ENCODE measurements around the gene PHKG1. TPM values are rescaled to one million over a fixed set of nuclear protein-coding genes. Genes with fewer than 3 reads are reported as not detected.
"Not testable (repeated sequence)": the region's sequence is repeated elsewhere in the genome, so short reads cannot be mapped to it uniquely, and the experiment has no call there.

The PHKG1 gene
- total RNA-seq, 1 donor from 2014 or later = 2.0 TPM

GRCh38 chr7:56115852-56116538, 23.2 kb upstream of the PHKG1 start, which contains the start of gene NUPR2:
NUPR2 (minus strand) TSS chr7:56116417; CDS start chr7:56116314, 103 bp downstream.
- peak within 1 kb of the TSS; percentile 27 for H3K4me3 ChIP-seq (ENCODE audit: low read depth, low read length)
- no peak for TF ChIP-seq CTCF (IDR thresholded peaks at IDR 0.05; ENCODE audit: insufficient read depth, low read length, poor library complexity, severe bottlenecking)
- no peak for DNase-seq (ENCODE audit: low read depth)
- H3K27me3 ChIP-seq (ENCODE audit: control insufficient read depth, insufficient read depth, low read length) = peaks cover 9% of the 10 kb centered on the region
- no peaks in the 10 kb centered on the region for H3K36me3 ChIP-seq (ENCODE audit: control insufficient read depth, insufficient read depth, low read length)

GRCh38 chr7:56112244-56112643, 19.5 kb upstream of the PHKG1 start:
- H3K4me3 ChIP-seq (ENCODE audit: low read depth, low read length); H3K36me3 ChIP-seq (ENCODE audit: control insufficient read depth, insufficient read depth, low read length); DNase-seq (ENCODE audit: low read depth); H3K27me3 ChIP-seq (ENCODE audit: control insufficient read depth, insufficient read depth, low read length): not testable (repeated sequence)

- no peak for DNase-seq (ENCODE audit: low read depth)
- no peaks in the 10 kb centered on the region for H3K27me3 ChIP-seq (ENCODE audit: control insufficient read depth, insufficient read depth, low read length)
Measured at GRCh38 chr7:56110611-56111010, 17.9 kb upstream of the PHKG1 start.

GRCh38 chr7:56107954-56108258, 15.2 kb upstream of the PHKG1 start:
- H3K36me3 ChIP-seq (ENCODE audit: control insufficient read depth, insufficient read depth, low read length) = peaks cover 2% of the 10 kb centered on the region
- TF ChIP-seq CTCF (IDR thresholded peaks at IDR 0.05; ENCODE audit: insufficient read depth, low read length, poor library complexity, severe bottlenecking) = no peak
- H3K4me3 ChIP-seq (ENCODE audit: low read depth, low read length) = no peak overlapping the region
- no peak for DNase-seq (ENCODE audit: low read depth)
- H3K27me3 ChIP-seq (ENCODE audit: control insufficient read depth, insufficient read depth, low read length) = no peaks in the 10 kb centered on the region

More at GRCh38 chr7:56110611-56111010, 17.9 kb upstream of the PHKG1 start:
- H3K36me3 ChIP-seq (ENCODE audit: control insufficient read depth, insufficient read depth, low read length) = no peaks in the 10 kb centered on the region
- no peak for TF ChIP-seq CTCF (IDR thresholded peaks at IDR 0.05; ENCODE audit: insufficient read depth, low read length, poor library complexity, severe bottlenecking)
- no peak overlapping the region for H3K4me3 ChIP-seq (ENCODE audit: low read depth, low read length)

- TF ChIP-seq CTCF (IDR thresholded peaks at IDR 0.05; ENCODE audit: insufficient read depth, low read length, poor library complexity, severe bottlenecking) = no peak
- DNase-seq (ENCODE audit: low read depth) = peak; percentile 98
- peak within 1 kb of the TSS; percentile 85 for H3K4me3 ChIP-seq (ENCODE audit: low read depth, low read length)
- H3K27me3 ChIP-seq (ENCODE audit: control insufficient read depth, insufficient read depth, low read length) = no peaks in the 10 kb centered on the region
- H3K36me3 ChIP-seq (ENCODE audit: control insufficient read depth, insufficient read depth, low read length) = peaks cover 2% of the 10 kb centered on the region
Measured at GRCh38 chr7:56106108-56107073, 13.6 kb upstream of the PHKG1 start, which contains the start of gene CHCHD2. CHCHD2 (minus strand) TSS chr7:56106476; CDS start chr7:56106413, 63 bp downstream.

- peak; percentile 55 for DNase-seq (ENCODE audit: low read depth)
- H3K27me3 ChIP-seq (ENCODE audit: control insufficient read depth, insufficient read depth, low read length) = no peaks in the 10 kb centered on the region
- peaks cover 4% of the 10 kb centered on the region for H3K36me3 ChIP-seq (ENCODE audit: control insufficient read depth, insufficient read depth, low read length)
- TF ChIP-seq CTCF (IDR thresholded peaks at IDR 0.05; ENCODE audit: insufficient read depth, low read length, poor library complexity, severe bottlenecking) = no peak
- H3K4me3 ChIP-seq (ENCODE audit: low read depth, low read length) = peak overlapping the region; percentile 85
Measured at GRCh38 chr7:56105508-56105907, 12.8 kb upstream of the PHKG1 start.

- not testable (repeated sequence) for H3K36me3 ChIP-seq (ENCODE audit: control insufficient read depth, insufficient read depth, low read length); H3K27me3 ChIP-seq (ENCODE audit: control insufficient read depth, insufficient read depth, low read length); H3K4me3 ChIP-seq (ENCODE audit: low read depth, low read length); DNase-seq (ENCODE audit: low read depth)
Measured at GRCh38 chr7:56104138-56104537, 11.4 kb upstream of the PHKG1 start.

Data from kidney epithelial cell (primary cell).